Omental fat pad (tissue), 4 donors: Measurements from ENCODE around the gene TMCO6. TPM values are rescaled to one million over a fixed set of nuclear protein-coding genes. Genes with fewer than 3 reads are reported as not detected.
A peak's percentile ranks its signal among the peaks of the same experiment; 100 is the strongest.

Experiments
- ATAC-seq: fragments of 150-250 bp; one replicate; pipeline ENCODE4 v1.9.1; 2016; ENCODE audit warnings: mild to moderate bottlenecking, moderate library complexity; ENCODE audit not compliant: low FRiP score
- DNase-seq: peaks from one replicate; pipeline ENCODE4 v3.0.0-alpha.2; 2019; ENCODE audit warnings: low spot score
- CTCF ChIP-seq, 3 donors: fragments of 450-650 bp; IDR thresholded peaks; one replicate each; pipeline ENCODE4 v1.5.1; 2016 to 2017; ENCODE audit warnings: antibody characterized with exemption in 3 of 3, mild to moderate bottlenecking in 3 of 3, moderate library complexity in 2 of 3
- total RNA-seq, 4 donors: library from RNA; depleted of rRNA; stranded (reverse); fragments of >200 nt; gene quantifications; one replicate each; pipeline ENCODE4 v1.1.0, GENCODE V29; 2016

TMCO6 gene
- total RNA-seq, 4 donors from 2014 or later = 18.7 to 96.9 (median 29.8) TPM

GRCh38 chr5:140631036-140631417 is 8.2 kb upstream of the TMCO6 start:
- DNase-seq (no peak), ATAC-seq (no peak)
- no peak for TF ChIP-seq CTCF (IDR thresholded peaks at IDR 0.05)

DNA sequence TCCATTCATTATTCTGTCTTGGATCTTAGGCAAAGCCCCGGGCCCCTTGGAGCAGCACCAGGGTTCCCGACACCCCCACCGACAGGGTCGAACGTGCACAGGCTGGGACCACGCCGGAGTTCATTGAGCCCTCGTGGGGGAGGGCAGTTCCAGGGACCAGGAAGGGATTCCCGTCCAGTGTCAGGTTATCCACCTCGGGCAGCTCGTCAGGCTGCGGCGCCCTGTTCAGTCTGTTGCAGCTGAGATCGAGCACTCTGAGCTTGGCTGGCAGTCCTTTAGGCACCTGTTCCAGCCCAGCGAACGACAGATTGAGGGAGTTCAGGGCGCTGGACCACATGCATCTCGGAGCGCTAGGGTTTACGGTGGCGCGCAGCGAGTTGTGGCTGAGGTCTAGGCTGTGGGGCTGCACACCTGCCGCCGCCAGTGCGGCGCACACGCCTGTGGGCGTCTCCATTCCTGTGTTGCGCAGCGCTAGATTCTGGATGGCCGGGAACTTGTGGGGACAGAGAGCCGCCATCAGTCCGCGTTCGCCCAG is 7.4 kb upstream of the TMCO6 start:
- no peak for TF ChIP-seq CTCF (IDR thresholded peaks at IDR 0.05)
- ATAC-seq = peak; percentile 23
- no peak for DNase-seq

DNA sequence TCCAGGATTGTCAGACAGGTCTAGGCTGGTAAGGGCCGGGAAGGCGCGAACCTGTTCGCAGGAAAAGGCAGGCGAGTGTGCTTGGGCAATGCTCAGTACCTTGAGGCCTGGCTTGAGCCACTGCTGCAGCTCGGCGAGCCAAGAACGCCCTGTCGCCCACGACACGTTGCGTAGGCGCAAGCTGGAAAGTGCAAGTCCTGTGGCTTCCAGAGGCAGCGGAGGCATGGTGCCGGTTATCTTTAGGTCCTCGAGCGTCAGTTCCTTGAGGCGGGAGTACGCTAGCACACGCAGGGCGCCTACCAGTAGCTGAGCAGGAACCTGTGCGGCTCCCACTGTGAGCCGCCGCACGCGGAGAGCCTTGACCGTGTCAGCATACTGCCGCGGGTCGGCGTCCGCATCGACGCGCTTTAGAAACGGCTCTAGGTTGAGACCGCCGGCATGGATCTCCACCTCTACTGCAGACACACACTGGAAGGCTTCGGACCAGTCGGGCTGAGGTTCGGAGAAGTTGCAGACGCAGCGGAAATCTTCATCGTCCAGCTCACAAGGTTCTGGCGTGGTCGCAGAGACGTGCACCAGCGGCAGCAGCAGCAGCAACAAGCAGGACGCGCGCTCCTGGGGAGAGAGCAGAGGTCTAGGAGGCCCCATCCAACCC is 6.8 kb upstream of the TMCO6 start:
- ATAC-seq (peak; percentile 35), DNase-seq (no peak)
- no peak for TF ChIP-seq CTCF (IDR thresholded peaks at IDR 0.05)

- ATAC-seq (peak; percentile 88), DNase-seq (peak; percentile 62)
- no peak for TF ChIP-seq CTCF (IDR thresholded peaks at IDR 0.05)
Measured at GRCh38 chr5:140633021-140633471, 6.2 kb upstream of the TMCO6 start, which contains the start of gene CD14. TSS of gene CD14 (minus strand) at chr5:140633175. CDS start at chr5:140633071, 104 bp downstream.

DNA sequence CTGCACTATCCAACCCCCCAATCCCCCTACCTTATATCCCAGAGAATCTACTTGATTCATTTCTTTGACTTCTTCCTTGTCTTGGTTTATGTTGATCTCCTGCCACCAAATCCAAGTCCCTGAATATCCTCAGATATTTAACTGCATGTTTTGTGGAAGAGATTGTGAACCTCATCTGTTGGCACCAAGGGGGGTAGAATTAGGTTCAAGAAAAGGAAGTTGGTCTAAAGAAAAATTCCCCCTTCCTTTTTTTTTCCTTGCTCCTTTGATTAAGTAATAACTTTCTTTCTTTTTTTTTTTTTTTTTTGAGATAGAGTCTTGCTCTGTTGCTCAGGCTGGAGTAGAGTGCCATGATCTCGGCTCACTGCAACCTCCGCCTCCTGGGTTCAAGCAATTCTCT is 5.8 kb upstream of the TMCO6 start:
- ATAC-seq (no peak), DNase-seq (no peak)
- no peak for TF ChIP-seq CTCF (IDR thresholded peaks at IDR 0.05)

DNA sequence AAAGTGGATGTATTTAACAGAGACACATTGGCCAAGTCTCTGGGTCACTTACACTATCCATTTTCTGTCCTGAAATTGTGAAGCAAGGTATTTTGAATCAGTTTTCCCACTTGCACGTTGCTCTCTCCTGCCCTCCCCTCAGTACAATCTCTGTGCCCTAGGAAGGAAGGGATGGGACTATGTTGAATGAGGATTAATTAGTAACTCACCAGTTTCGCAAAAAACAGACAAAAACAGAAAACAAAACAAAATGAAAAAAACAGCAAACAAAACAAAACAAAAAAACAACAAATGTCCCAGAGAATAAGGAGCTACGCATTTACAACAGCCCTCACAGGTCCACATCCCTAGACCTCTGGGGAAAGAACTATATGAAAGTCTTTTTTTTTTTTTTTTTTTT is 5.1 kb upstream of the TMCO6 start:
- no peak for ATAC-seq
- TF ChIP-seq CTCF (IDR thresholded peaks at IDR 0.05) = no peak
- no peak for DNase-seq
